ENCODE data around the gene IGFBP7. TPM values are rescaled to one million over a fixed set of nuclear protein-coding genes. Genes with fewer than 3 reads are reported as not detected.

The IGFBP7 gene
- total and polyA plus RNA-seq, 10 of the 15 experiments (the other 5 are each of a cell fraction or from before 2014, with no cell fraction given) = 0.69 to 1.9 (median 1.4) TPM; not detected in 5

- no peak for TF ChIP-seq ZBTB4 (CRISPR knock-in tag; IDR thresholded peaks at IDR 0.05)
Measured at GRCh38 chr4:57144466-57144865, 34.3 kb upstream of the IGFBP7 start (continued).

GRCh38 chr4:57139783-57140182 is 29.6 kb upstream of the IGFBP7 start:
- CTCF ChIA-PET = interaction anchor here (1.2 kb wide), 1 partner anchor 28 kb away, joined by 3 read pairs; no protein-coding TSS in a partner anchor
- SMC1A ChIA-PET (ENCODE audit: uncharacterized antibody, unreplicated experiment) = no interaction called here
- no peaks in the 10 kb centered on the region for H4K20me1 ChIP-seq (ENCODE audit: control insufficient read depth, insufficient read depth)
- no peaks in the 10 kb centered on the region for H3K36me3 ChIP-seq (ENCODE audit: control insufficient read depth in 2 of 2, insufficient read depth in 2 of 2, low read length in 1 of 2)
- H3K9ac ChIP-seq (ENCODE audit: control insufficient read depth, insufficient read depth, low read length) = no peak overlapping the region
- RAD21 ChIA-PET (ENCODE audit: unreplicated experiment) = no interaction called here
- DNase-seq (ENCODE audit: low read depth, low spot score) (no peak), ATAC-seq (no peak), FAIRE-seq (no peak)
- no peak overlapping the region for H3K4me3 ChIP-seq
- H3K27me3 ChIP-seq (replicated peaks in 1 of 2; ENCODE audit: control insufficient read depth in 2 of 2, insufficient read depth in 2 of 2, low read length in 1 of 2) = no peaks in the 10 kb centered on the region
- H2AFZ ChIP-seq (ENCODE audit: control insufficient read depth, low read depth, low read length) = no peak overlapping the region
- no TSS peak for BruUV-seq (replicated peaks)
- no peaks in the 10 kb centered on the region for H3K79me2 ChIP-seq (ENCODE audit: control insufficient read depth, insufficient read depth, low read length)
- POLR2A ChIA-PET = no interaction called here
- no peaks in the 10 kb centered on the region for H3K9me3 ChIP-seq (replicated peaks; ENCODE audit: control insufficient read depth, insufficient read depth, low read length)
- intact Hi-C loops (cut with micrococcal nuclease; ENCODE audit: unreplicated experiment) = no loop called here
- TF ChIP-seq STAT3 (IDR thresholded peaks at IDR 0.05; ENCODE audit: low read depth, low read length) = no peak
- TF ChIP-seq EZH2 (IDR thresholded peaks at IDR 0.05; ENCODE audit: borderline replicate concordance, control insufficient read depth, low read depth, low read length) = no peak
- no peak for TF ChIP-seq SMAD5 (IDR thresholded peaks at IDR 0.05; ENCODE audit: low read depth)
- no peak for TF ChIP-seq MEF2A (IDR thresholded peaks at IDR 0.05; ENCODE audit: insufficient read depth, low read depth, low read length)
- no peak for TF ChIP-seq SIX5 (IDR thresholded peaks at IDR 0.05; ENCODE audit: low read depth, low read length, severe bottlenecking)
- TF ChIP-seq E4F1 (IDR thresholded peaks at IDR 0.05; ENCODE audit: borderline replicate concordance, partially characterized antibody) = no peak
- no peak for TF ChIP-seq HDGF (IDR thresholded peaks at IDR 0.05)
- H3K27ac ChIP-seq (ENCODE audit: control insufficient read depth, insufficient read depth) = no peak overlapping the region
- no peak overlapping the region for H3K4me2 ChIP-seq (ENCODE audit: control insufficient read depth, insufficient read depth)
- no peaks in the 10 kb centered on the region for H3K4me1 ChIP-seq (ENCODE audit: control insufficient read depth, insufficient read depth, low read length)
- in situ Hi-C loops (cut with MboI) = no loop called here

All from GM12878 (cell line).